ENCODE data around the gene CUX1.
"Not testable (repeated sequence)": the region's sequence is repeated elsewhere in the genome, so short reads cannot be mapped to it uniquely, and the experiment has no call there.

The CUX1 gene

DNA sequence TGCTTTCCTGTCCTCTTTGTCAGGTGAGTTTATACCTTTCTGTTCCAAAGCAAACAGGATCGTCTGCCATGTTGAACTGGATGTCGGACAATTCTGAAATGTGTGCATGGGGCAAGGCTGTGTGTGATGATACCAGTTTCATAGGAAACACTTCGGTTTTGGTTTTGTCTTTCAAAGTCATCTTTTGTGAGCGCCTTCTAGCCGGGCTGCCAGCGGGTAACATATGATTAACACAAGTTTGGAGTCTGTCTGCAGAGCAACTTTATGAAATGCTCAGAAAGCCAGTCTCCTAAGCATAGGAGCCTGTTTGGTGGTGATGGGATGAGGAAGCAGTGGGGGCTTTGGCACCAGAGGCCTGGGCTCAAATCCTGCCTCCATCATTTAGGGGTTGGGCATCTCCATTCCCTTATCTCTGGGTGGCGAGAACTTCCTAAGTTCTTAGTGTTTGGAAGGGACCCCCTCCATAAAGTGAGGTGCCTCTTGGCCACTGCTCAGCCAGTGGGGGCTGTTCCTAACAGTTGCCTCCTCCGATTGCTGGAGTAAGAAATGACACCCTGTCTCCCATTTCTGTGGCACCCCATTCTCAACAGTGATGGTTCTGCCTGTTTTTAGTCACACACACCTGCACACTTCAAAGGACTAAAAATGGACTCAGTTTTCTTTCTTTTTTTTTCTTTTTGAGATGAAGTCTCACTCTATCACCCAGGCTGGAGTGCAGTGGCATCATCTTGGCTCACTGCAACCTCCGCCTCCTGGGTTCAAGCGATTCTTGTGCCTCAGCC, 36.8 kb downstream of the CUX1 start:
- DNase-seq (ENCODE audit: low read depth), result no peak

GRCh38 chr7:101856473-101857357, 39.3 kb downstream of the CUX1 start:
- DNase-seq (ENCODE audit: low read depth), result peak; percentile 54

DNA sequence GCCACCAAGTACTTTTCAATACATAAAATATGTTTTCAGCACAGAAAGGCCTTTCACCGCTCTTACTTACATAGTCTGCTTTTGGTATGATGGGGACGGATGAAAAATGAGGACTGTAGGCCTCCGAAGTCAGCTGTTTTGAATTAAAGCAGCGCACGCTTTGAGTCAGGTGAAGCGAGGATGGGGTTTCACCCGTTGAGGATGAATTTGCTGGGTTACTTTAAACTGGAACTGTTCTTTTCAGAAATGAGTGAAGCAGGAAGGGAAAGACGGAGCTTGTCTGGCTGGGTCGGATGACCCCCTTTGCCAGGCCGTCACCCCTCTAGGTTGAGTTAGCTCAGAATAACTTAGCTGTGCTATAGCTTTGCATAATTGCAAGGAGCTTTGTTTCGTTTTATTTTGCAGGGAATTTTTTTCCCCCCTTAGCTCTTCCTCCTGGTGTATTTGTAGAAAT, 40.0 kb downstream of the CUX1 start:
- DNase-seq (ENCODE audit: low read depth), result no peak

- no peak for DNase-seq (ENCODE audit: low read depth)
These were observed 41.3 kb downstream of the CUX1 start for GRCh38 chr7:101858437-101859385.

GRCh38 chr7:101859411-101860106, 42.1 kb downstream of the CUX1 start:
- no peak for DNase-seq (ENCODE audit: low read depth)

DNA sequence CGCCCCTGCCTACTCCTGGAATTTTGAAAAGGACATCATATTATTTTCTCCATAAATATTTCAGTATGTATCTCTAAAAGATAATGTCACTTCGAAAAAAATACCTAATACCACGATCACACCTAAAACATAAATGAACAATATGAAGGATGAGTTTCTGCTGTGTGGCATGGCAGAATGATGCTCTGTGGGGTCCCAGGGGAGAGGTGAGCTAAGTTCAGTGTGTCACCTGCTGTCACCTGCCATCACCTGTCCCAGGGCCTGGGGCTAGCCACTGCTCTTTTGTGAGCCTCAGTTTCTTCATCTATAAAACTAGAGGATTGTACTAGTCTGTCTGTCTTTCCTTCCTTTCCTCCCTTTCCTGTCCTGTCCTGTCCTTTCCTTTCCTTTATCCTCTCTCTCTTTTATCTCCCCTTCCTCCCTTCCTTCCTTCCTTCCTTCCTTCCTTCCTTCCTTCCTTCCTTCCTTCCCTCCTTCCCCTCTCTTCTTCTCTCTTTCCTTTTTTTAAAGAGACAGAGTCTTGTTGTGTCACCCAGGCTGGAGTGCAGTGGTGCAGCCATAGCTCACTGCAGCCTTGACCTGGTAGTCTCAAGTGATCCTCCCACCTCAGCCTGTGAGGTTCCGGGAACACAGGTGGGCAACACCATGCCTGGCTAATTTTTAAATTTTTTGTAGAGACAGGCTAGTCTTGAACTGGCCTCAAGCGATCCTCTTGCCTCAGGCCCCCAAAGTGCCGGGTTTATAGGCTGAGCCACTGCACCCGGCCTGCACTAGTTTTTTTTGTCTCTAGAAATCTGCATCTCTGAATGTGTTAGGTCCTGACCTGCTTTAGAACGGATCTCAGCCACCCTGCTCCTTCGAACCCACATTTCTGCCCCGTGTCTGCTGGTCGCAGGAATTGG, 43.1 kb downstream of the CUX1 start:
- no peak for DNase-seq (ENCODE audit: low read depth)

DNA sequence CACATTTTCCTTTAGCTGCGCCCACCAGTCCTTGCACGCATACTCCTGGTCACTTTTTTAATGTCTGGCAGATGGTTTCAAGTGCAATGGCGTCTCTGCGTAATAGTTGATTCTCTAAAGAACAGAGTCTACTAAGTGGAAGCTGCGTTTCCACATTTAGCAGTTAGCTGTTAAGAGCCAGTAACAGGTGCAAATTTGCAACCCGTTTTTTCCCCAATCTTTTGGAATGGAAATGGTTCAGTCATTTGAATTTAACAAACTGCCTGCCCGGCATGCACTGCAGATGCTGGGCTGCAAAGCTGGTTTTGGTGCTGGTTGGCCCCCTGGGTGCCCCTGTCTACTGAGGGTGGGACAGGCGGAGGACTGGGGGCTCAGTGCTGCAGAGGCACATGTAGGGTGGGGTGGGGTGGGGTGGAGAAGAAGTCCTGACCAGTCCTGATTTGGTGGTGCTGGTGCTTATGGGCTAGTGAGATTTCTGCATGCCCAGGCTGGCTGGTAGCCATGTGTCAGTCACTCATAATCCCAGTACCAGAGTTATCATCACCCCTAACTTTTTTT, 43.9 kb downstream of the CUX1 start:
- DNase-seq (ENCODE audit: low read depth), result no peak

- no peak for DNase-seq (ENCODE audit: low read depth)
These were observed 45.1 kb downstream of the CUX1 start for GRCh38 chr7:101862280-101863220.

- no peak for DNase-seq (ENCODE audit: low read depth)
These were observed 46.2 kb downstream of the CUX1 start for GRCh38 chr7:101863598-101863997.

DNA sequence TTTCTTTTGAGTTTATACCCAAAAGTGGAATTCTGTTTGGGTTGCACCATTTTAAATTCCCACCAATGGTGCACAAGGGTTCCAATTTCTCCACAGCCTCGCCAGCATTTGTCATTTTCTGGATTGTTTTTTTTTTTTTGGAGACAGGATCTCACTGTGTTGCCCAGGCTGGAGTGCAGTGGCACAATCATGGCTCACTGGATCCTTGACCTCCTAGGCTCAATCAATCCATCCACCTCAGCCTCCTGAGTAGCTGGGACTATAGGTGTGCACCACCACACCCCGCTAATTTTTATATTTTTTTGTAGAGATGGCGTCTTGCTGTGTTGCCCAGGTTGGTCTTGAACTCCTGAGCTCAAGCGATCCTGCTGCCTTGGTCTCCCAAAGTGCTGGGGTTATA, 46.6 kb downstream of the CUX1 start:
- DNase-seq (ENCODE audit: low read depth), result no peak

DNA sequence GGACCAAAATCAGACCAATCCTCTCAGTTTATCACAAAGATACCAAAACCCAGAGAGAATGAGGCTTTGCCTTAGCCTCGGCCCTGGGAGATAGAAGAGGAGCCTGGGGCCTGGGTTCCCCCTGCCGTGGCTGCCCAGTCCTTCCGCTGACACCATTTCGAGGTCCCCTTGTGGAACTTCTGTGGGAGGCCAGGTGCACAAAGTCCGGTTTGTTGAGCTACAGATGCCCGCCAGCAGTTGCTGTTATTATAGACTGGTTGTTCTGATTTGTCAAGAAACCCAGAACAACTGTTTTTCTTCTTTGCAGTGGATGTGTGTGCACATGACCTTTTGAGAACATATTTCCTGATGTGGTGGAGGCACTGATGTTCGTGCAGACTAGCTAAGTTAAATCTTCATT, 47.6 kb downstream of the CUX1 start:
- no peak for DNase-seq (ENCODE audit: low read depth)

DNA sequence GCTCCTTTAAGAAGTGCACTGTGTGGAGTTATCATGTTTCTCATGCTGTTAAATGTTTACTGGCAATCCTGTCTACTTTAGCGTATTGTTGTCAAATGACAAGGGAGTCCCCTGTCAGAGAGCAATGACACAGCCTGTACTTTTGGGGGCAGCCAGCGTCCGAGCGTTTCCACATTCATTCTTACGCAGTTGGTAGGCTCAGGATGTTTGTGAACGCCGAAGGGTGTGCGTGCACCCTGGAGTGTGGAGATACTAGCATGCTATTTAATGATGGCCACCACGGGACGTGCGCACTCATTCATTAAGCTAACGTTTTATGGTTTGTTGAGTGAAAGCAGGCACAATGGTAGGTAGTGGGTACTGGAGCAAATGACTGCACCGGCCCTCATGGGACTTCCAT, 48.0 kb downstream of the CUX1 start:
- no peak for DNase-seq (ENCODE audit: low read depth)

DNA sequence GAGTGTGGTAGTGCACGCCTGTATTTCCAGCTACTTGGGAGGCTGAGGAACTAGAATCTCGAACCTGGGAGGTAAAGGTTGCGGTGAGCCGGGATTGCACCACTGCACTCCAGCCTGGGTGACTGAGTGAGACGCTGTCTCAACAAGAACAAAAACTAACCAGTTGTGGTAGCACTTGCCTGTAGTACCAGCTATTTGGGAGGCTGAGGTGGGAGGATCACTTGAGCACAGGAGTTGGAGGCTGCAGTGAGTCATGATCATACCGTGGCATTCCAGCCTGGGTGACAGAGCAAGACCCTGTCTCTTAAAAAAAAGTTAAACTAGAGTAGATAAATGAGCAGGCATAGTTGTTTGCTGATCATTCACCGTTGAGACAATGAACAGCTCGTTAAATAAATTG, 48.9 kb downstream of the CUX1 start:
- no peak for DNase-seq (ENCODE audit: low read depth)

DNA sequence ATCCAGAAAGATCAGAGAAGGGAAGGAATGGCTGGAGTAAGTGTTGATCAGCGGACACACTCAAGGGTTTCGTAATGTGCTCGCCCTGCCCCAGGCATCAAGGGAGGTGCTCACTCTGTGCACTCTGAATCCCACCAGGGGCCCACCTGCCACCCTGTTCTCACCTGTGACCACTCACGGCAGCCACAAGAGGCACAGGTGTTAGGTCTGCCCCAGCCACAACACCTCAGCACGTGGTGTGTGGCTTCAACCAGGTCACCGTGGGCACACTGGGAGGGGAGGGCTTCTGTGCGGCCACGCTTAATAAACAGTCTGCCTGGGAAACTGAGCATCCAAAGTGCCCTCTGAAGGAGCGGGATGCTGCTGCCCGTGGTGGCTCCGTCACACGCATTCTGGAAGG, 49.8 kb downstream of the CUX1 start:
- no peak for DNase-seq (ENCODE audit: low read depth)

DNA sequence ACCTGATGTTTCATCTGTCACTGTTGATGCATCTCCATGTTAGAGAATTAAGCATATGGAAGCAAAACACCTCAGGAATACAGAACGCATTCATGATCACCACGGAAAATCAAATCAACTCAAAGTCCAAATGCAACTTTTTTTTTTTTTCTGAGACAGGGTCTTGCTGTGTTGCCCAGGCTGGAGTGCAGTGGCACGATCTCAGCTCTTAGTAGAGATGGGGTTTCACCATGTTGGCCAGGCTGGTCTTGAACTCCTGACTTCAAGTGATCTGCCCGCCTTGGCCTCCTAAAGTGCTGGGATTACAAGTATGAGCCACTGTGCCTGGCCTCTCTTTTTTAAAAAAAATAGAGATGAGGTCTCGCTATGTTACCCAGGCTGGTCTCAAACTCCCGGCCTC, 50.3 kb downstream of the CUX1 start:
- DNase-seq (ENCODE audit: low read depth), result not testable (repeated sequence)

GRCh38 chr7:101868191-101868950, 50.9 kb downstream of the CUX1 start:
- DNase-seq (ENCODE audit: low read depth), result no peak

DNA sequence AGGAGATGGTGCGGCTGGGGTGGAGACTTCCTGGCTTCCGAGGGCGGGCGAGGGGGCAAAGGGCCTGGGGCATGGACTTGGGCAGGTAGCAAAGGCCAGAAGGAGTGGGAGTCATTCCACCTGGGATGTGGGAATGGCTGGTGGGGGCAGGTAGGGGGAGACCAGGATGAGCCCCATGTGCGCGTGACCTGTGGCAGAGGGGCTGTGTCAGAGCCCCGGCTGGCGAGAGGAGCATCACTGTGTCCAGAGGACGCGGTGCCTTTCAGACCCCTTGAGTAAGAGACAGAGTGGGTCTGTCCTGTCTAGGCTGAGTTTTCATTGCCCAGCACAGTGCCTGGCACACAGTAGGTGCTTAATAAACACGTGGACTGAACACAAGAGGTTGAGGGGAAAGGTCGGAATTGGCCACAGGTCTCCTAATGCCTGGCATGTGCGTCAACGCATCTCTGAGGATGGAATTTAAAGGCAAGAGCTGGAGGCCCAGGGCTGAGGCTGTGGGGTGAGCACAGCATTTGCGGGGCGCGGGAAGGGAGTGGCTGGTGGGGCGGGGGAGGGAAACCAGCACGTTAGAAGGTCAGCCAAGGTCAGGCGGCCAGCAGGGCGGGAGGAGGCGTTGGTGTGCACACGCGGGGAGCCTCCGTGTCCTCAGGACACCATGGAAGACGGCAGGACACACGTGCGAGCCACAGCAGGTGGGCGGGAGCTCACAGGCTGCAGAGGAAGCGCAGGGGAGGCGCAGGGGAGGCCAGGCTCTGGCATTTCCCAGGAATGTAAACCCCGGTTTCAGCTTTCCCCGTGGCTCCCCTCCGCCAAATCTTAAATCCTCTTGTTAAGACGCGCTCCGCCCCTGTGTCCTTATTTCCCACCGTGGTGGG, 51.8 kb downstream of the CUX1 start:
- DNase-seq (ENCODE audit: low read depth), result no peak
